ENCODE data around the gene ONECUT2. TPM values are rescaled to one million over a fixed set of nuclear protein-coding genes. Genes with fewer than 3 reads are reported as not detected.

The ONECUT2 gene
- total RNA-seq, 1 experiment from 2014 or later, result 4.3 TPM

- H3K27me3 ChIP-seq (ENCODE audit: insufficient read depth, low read length), result peaks cover 44% of the 10 kb centered on the region
- no peak overlapping the region for H3K4me3 ChIP-seq (replicated peaks in 1 of 2; ENCODE audit: low read depth in 1 of 2, low read length in 2 of 2)
- no peak overlapping the region for H3K27ac ChIP-seq (ENCODE audit: low read depth, low read length)
- DNase-seq (ENCODE audit: low read depth, low spot score), result no peak
- no peak overlapping the region for H3K9ac ChIP-seq (ENCODE audit: low read length)
- ChIA-PET RAD21 (ENCODE audit: low non-redundant PET in 1 of 2, low total read pairs in 2 of 2, uncharacterized antibody in 2 of 2, unreplicated experiment in 2 of 2) (no interaction called here), POLR2A (no interaction called here), CTCF (no interaction called here)
- no TSS peak for BruUV-seq (replicated peaks)
- peaks cover 0 to 5% of the 10 kb centered on the region in 2 experiments; a peak in 3 of 4 replicates for H3K4me1 ChIP-seq (ENCODE audit: control insufficient read depth in 1 of 2, insufficient read depth in 2 of 2, low read length in 2 of 2)
- no peaks in the 10 kb centered on the region for H3K36me3 ChIP-seq (ENCODE audit: control insufficient read depth in 1 of 2, insufficient read depth in 2 of 2, low read length in 2 of 2)
- H3K9me2 ChIP-seq (ENCODE audit: insufficient read depth), result no peaks in the 10 kb centered on the region
- no peak for TF ChIP-seq POLR2AphosphoS5 (IDR thresholded peaks at IDR 0.05; ENCODE audit: low read depth, low read length)
- TF ChIP-seq REST (IDR thresholded peaks at IDR 0.05; ENCODE audit: low read depth), result no peak
- no peak for TF ChIP-seq SP1 (IDR thresholded peaks at IDR 0.05; ENCODE audit: low read depth)
- TF ChIP-seq, protein P1, sequence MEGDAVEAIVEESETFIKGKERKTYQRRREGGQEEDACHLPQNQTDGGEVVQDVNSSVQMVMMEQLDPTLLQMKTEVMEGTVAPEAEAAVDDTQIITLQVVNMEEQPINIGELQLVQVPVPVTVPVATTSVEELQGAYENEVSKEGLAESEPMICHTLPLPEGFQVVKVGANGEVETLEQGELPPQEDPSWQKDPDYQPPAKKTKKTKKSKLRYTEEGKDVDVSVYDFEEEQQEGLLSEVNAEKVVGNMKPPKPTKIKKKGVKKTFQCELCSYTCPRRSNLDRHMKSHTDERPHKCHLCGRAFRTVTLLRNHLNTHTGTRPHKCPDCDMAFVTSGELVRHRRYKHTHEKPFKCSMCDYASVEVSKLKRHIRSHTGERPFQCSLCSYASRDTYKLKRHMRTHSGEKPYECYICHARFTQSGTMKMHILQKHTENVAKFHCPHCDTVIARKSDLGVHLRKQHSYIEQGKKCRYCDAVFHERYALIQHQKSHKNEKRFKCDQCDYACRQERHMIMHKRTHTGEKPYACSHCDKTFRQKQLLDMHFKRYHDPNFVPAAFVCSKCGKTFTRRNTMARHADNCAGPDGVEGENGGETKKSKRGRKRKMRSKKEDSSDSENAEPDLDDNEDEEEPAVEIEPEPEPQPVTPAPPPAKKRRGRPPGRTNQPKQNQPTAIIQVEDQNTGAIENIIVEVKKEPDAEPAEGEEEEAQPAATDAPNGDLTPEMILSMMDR (IDR thresholded peaks at IDR 0.05 in 2 of 3, conservative IDR thresholded peaks at IDR 0.05 in 1 of 3; ENCODE audit: borderline replicate concordance in 1 of 3, insufficient read depth in 1 of 3, low read depth in 2 of 3, low read length in 2 of 3), result no peak
- TF ChIP-seq ELF1 (IDR thresholded peaks at IDR 0.05; ENCODE audit: borderline replicate concordance, low read depth), result no peak
- no peak for TF ChIP-seq MAX (IDR thresholded peaks at IDR 0.05)
- TF ChIP-seq SIN3A (IDR thresholded peaks at IDR 0.05; ENCODE audit: low read depth), result no peak
- TF ChIP-seq POLR2A (IDR thresholded peaks at IDR 0.05; ENCODE audit: borderline replicate concordance, extremely low read depth, insufficient read depth, insufficient read length), result no peak
- H2AFZ ChIP-seq (ENCODE audit: low read depth, low read length, poor library complexity, severe bottlenecking), result no peak overlapping the region
- H3K79me2 ChIP-seq (ENCODE audit: insufficient read depth, low read length), result no peaks in the 10 kb centered on the region
- no peaks in the 10 kb centered on the region for H4K20me1 ChIP-seq (ENCODE audit: insufficient read depth)
- ATAC-seq, result no peak
- intact Hi-C loops (cut with micrococcal nuclease), result no loop called here
- H3K9me3 ChIP-seq (ENCODE audit: control insufficient read depth in 1 of 2, insufficient read depth in 1 of 2, low read depth in 1 of 2, low read length in 2 of 2), result no peaks in the 10 kb centered on the region
- no peak overlapping the region for H3K4me2 ChIP-seq (ENCODE audit: low read length)
These were observed 6.7 kb upstream of the ONECUT2 start for GRCh38 chr18:57428221-57429150.

All from HCT116 (cell line).